K562 (cell line): ENCODE data around the gene UNC13A. TPM values are rescaled to one million over a fixed set of nuclear protein-coding genes. Genes with fewer than 3 reads are reported as not detected.

Experiments used
- CBFA2T3 ChIP-seq: fragments of 450-650 bp; IDR thresholded peaks from 2 replicates; pipeline ENCODE4 v1.6.1; 2017
- CREB5 ChIP-seq: fragments of 250-450 bp; sonication (Bioruptor Pico); IDR thresholded peaks from 2 replicates; pipeline ENCODE4 v1.5.0; 2020; ENCODE audit warnings: mild to moderate bottlenecking
- FOXA1 ChIP-seq: fragments of 450-650 bp; IDR thresholded peaks from 2 replicates; pipeline ENCODE4 v1.6.1; 2016; ENCODE audit warnings: mild to moderate bottlenecking, borderline replicate concordance
- HCFC1 ChIP-seq: IDR thresholded peaks from 2 replicates; pipeline ENCODE4 v1.6.1; 2012; ENCODE audit warnings: low read depth, low read length, improper control_type of control experiment
- JUNB ChIP-seq: fragments of 450-650 bp; formaldehyde crosslinking; conservative IDR thresholded peaks from 2 replicates; pipeline ENCODE4 v1.4.0; 2020; ENCODE audit warnings: mild to moderate bottlenecking
- MXD1 ChIP-seq: fragments of 250-450 bp; sonication (Bioruptor Pico); IDR thresholded peaks from 2 replicates; pipeline ENCODE4 v1.8.0; 2021; ENCODE audit warnings: borderline replicate concordance, mild to moderate bottlenecking, moderate library complexity; ENCODE audit not compliant: poor library complexity, severe bottlenecking
- NCOA2 ChIP-seq, 2 experiments: fragments of 450-650 bp; IDR thresholded peaks; 2 replicates each; pipeline ENCODE4 v1.6.1; 2018; ENCODE audit warnings: mild to moderate bottlenecking in 2 of 2, moderate library complexity in 1 of 2; ENCODE audit not compliant: partially characterized antibody in 2 of 2
- PYGO2 ChIP-seq: fragments of 450-650 bp; IDR thresholded peaks from 2 replicates; pipeline ENCODE4 v1.6.1; 2016; ENCODE audit warnings: mild to moderate bottlenecking, missing genetic modification characterization, moderate library complexity, missing compliant biosample characterization
- RAD51 ChIP-seq: fragments of 450-650 bp; IDR thresholded peaks from 2 replicates; pipeline ENCODE4 v1.7.1; 2016; ENCODE audit warnings: low read depth, mild to moderate bottlenecking, borderline replicate concordance
- SIN3B ChIP-seq: fragments of 450-650 bp; IDR thresholded peaks from 2 replicates; pipeline ENCODE4 v1.6.1; 2017; ENCODE audit warnings: low read depth, mild to moderate bottlenecking, moderate library complexity
- TBP ChIP-seq: optimal IDR thresholded peaks from 2 replicates; pipeline ENCODE3; 2011; ENCODE audit warnings: low read depth, low read length, improper control_type of control experiment
- XRCC4 ChIP-seq: IDR thresholded peaks from one replicate; pipeline ENCODE4 v1.6.1; 2011; ENCODE audit not compliant: insufficient read depth, insufficient read length; ENCODE audit errors: extremely low read depth
- ZHX1 ChIP-seq: fragments of 150-350 bp; conservative IDR thresholded peaks from 2 replicates; pipeline ENCODE4 v1.6.1; 2014; ENCODE audit warnings: low read length
- ZNF407 ChIP-seq: fragments of 450-650 bp; IDR thresholded peaks from 2 replicates; pipeline ENCODE4 v1.6.1; 2016; ENCODE audit warnings: low read depth
- ZNF408 ChIP-seq: fragments of 250-450 bp; sonication (Bioruptor Pico); IDR thresholded peaks from 2 replicates; pipeline ENCODE4 v1.4.0; 2020; ENCODE audit warnings: low read depth, mild to moderate bottlenecking, moderate library complexity
- polyA plus RNA-seq, 8 experiments: library from polyadenylated mRNA; depleted of rRNA in 4 of 8; stranded (reverse) in 5 of 8; unstranded in 3 of 8; fragments of >200 nt; fragmentation: Nextera tagmentation in 2 of 8; fragmentation: Illumina TruSeq in 1 of 8; extraction: Ambion mirVana in 2 of 8; extraction: Trizol in 1 of 8; gene quantifications; 2 replicates each; pipeline versions ENCODE4 v1.2.1 to v1.2.3, GENCODE V29; 2011 to 2014; ENCODE audit warnings: inconsistent platforms in 1 of 8, missing spikeins in 1 of 8
- total RNA-seq, 7 experiments: library from RNA; depleted of rRNA in 6 of 7; stranded (reverse); fragments of >200 nt in 6 of 7; fragmentation: Illumina TruSeq in 2 of 7; extraction: Trizol in 2 of 7; gene quantifications; 2 replicates each; pipeline versions ENCODE4 v1.2.1 to v1.2.3, GENCODE V29; 2011 to 2021; ENCODE audit warnings: low replicate concordance in 1 of 7

Gene UNC13A
- total and polyA plus RNA-seq, 9 of the 15 experiments (the other 6 are each of a cell fraction or from before 2014, with no cell fraction given): 0.03 to 1.0 (median 0.25) TPM

- no peak for TF ChIP-seq CREB5 (CRISPR knock-in tag)
- TF ChIP-seq MXD1 (CRISPR knock-in tag): no peak
- TF ChIP-seq ZNF407: no peak
- peak; percentile 93 for TF ChIP-seq JUNB (CRISPR knock-in tag)
- no peak for TF ChIP-seq RAD51
- TF ChIP-seq ZHX1: no peak
- no peak for TF ChIP-seq ZNF408 (CRISPR knock-in tag)
- TF ChIP-seq SIN3B: no peak
- no peak for TF ChIP-seq TBP
- TF ChIP-seq HCFC1: no peak
- TF ChIP-seq PYGO2 (tag): no peak
- TF ChIP-seq NCOA2 (IDR thresholded peaks at IDR 0.05; ENCODE audit: partially characterized antibody in 2 of 2): no peak
- no peak for TF ChIP-seq CBFA2T3
- no peak for TF ChIP-seq XRCC4
- TF ChIP-seq FOXA1: no peak
Measured at GRCh38 chr19:17681505-17682125, 6.5 kb downstream of the UNC13A start (continued).
